Spinal cord (tissue), 10 donors: ENCODE measurements around the gene PIK3CA. TPM values are rescaled to one million over a fixed set of nuclear protein-coding genes. Genes with fewer than 3 reads are reported as not detected.

Experiments
- DNase-seq, 6 donors: peaks; one replicate each; pipeline versions ENCODE4 v3.0.0 to v3.0.0-alpha.2; 2013 to 2015; ENCODE audit warnings: low spot score in 6 of 6, low read depth in 4 of 6
- H3K27ac ChIP-seq: one replicate; pipeline ENCODE4 v1.5.1; 2013; ENCODE audit warnings: low read depth, low read length, control low read depth
- H3K27me3 ChIP-seq: one replicate; pipeline ENCODE4 v1.6.1; 2013; ENCODE audit warnings: low read length; ENCODE audit not compliant: control insufficient read depth, insufficient read depth
- H3K36me3 ChIP-seq: one replicate; pipeline ENCODE4 v1.6.1; 2013; ENCODE audit warnings: low read length; ENCODE audit not compliant: control insufficient read depth, insufficient read depth
- H3K4me1 ChIP-seq: one replicate; pipeline ENCODE4 v1.6.1; 2013; ENCODE audit warnings: low read length; ENCODE audit not compliant: control insufficient read depth, insufficient read depth
- H3K4me3 ChIP-seq: one replicate; pipeline ENCODE4 v1.5.1; 2013; ENCODE audit warnings: low read depth, low read length, control low read depth
- H3K9me3 ChIP-seq: one replicate; pipeline ENCODE4 v1.6.1; 2013; ENCODE audit warnings: low read length; ENCODE audit not compliant: control insufficient read depth, insufficient read depth
- WGBS: methylation state at CpG from one replicate; pipeline ENCODE4 v1.1.5; 2013; ENCODE audit warnings: missing lambda C conversion rate; ENCODE audit not compliant: insufficient coverage; 5-methylcytosine and 5-hydroxymethylcytosine counted together
- polyA plus RNA-seq, 2 donors: library from polyadenylated mRNA; unstranded; fragments of 120-200 nt; gene quantifications; one replicate each; pipeline ENCODE4 v1.2.1, GENCODE V29; 2013; ENCODE audit not compliant: insufficient read length in 2 of 2
- small RNA-seq: library from RNA; depleted of rRNA; stranded (forward); fragments of <200 nt; gene quantifications from one replicate; pipeline ENCODE3, GENCODE V24; 2014; ENCODE audit warnings: low replicate concordance
- total RNA-seq, 2 donors: library from RNA; depleted of rRNA in 1 of 2; stranded (reverse); fragments of 120-200 nt in 1 of 2; fragments of >200 nt in 1 of 2; gene quantifications; one replicate each; pipeline versions ENCODE4 v1.2.3 to v1.2.4, GENCODE V29; 2013 to 2014
- donor health status: healthy.

PIK3CA gene
- total and polyA plus RNA-seq, 4 donors: 15.3 to 46.4 (median 32.6) TPM

DNA sequence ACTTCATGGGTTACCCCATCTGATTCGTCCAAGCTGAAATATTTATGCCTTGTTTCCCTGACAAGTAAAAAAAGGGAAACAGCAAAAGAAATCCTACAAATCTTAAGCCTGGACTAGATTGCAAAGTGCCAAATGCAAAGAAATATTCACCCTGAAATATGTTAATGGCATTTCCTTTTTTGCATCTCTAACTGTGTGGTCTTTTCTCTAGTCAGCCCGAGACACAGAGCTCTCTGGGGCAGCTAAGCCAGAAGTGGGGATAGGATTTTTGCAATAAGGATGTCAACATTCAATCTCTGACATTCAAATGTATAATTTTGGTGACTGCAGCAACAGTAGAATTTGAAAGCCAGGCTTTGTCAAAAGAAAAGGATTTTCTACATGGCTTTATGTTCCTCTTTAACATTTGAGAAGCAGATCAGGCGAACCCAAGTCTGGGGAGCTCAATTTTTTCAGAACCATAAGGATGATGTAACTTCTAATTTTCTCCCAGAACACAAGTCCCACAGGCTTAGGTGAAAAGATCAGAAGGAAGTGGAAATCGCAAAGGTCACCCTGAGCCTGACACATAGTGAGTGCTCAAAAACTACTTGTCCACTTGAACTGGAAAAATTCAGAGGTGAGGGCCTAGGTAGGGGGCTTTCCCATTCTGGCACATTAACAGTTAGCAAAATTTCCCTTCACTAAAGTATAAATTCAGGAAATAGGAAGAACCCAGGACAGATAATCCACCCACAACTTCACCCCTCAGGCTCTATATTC, 131.0 kb downstream of the PIK3CA start:
- Histone ChIP-seq H3K36me3 (no peaks in the 10 kb centered on the region), H3K27ac (no peak overlapping the region), H3K27me3 (no peaks in the 10 kb centered on the region), H3K4me1 (no peaks in the 10 kb centered on the region), H3K9me3 (no peaks in the 10 kb centered on the region), H3K4me3 (no peak overlapping the region)
- no peak for DNase-seq
- no CpG with 5 or more reads among the region's 4 CpGs for WGBS

DNA sequence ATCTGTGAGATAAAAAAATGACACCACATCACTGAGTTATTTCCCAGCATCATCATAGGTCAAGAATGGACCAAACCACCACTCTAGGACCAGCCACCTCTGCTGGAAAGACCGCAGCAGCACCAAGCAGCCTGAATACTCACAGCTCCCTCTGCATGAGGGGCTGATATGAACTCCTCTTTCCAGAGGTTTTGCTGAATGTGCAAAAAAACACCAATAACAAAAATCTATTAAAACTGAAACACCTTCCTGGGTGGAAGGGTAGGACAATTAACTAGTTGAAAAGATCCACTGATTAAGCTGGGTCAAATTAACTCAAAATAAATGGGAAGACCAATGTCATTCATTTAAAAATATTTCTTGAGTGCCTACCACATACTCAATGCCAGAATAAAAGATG, 131.7 kb downstream of the PIK3CA start:
- no peak for DNase-seq
- Histone ChIP-seq H3K36me3 (no peaks in the 10 kb centered on the region), H3K4me3 (no peak overlapping the region), H3K9me3 (no peaks in the 10 kb centered on the region), H3K4me1 (no peaks in the 10 kb centered on the region), H3K27me3 (no peaks in the 10 kb centered on the region), H3K27ac (no peak overlapping the region)
- 100% methylated on average over 1 of the region's 1 CpG for WGBS

DNA sequence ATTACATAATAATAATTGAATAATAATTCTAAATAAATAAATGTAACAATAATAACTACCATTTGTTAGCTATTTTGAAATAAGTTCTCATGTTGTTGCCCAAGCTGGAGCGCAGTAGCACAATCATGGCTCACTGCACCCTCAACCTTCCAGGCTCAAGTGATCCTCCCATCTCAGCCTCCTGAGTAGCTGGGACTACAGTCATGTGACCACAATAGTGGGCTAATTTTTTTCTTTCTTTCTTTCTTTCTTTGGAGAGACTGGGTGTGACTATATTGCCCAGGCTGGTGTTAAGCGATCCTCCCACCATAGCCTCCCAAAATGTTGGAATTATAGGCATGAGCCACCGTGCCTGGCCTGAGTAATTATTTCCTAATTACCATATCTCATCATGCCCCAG, 133.7 kb downstream of the PIK3CA start:
- no peaks in the 10 kb centered on the region for H3K4me1 ChIP-seq
- WGBS: 86% methylated on average over 1 of the region's 3 CpGs
- no peak overlapping the region for H3K27ac ChIP-seq
- no peak for DNase-seq
- no peaks in the 10 kb centered on the region for H3K27me3 ChIP-seq
- no peaks in the 10 kb centered on the region for H3K36me3 ChIP-seq
- H3K9me3 ChIP-seq: no peaks in the 10 kb centered on the region
- no peak overlapping the region for H3K4me3 ChIP-seq

DNA sequence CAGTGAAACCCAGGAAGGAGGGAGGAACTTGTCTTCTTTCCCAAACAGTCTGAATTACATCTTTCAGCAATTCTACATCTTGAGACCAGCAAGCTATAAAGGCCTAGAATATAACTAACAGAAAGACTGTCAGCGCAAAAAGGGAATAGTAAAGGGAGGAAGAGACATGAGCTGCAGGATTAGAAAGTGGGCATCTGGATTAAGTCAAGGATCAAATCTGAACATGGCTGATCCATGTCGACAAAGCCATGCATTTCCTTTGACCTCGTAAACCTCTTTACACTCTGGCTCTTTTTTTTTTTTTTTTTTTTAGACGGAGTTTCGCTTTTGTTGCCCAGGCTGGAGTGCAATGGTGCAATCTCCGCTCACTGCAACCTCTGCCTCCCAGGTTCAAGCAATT, 138.2 kb downstream of the PIK3CA start:
- WGBS: 94% methylated on average over 3 of the region's 6 CpGs
- H3K27ac ChIP-seq: no peak overlapping the region
- H3K4me1 ChIP-seq: no peaks in the 10 kb centered on the region
- no peaks in the 10 kb centered on the region for H3K36me3 ChIP-seq
- no peaks in the 10 kb centered on the region for H3K9me3 ChIP-seq
- no peaks in the 10 kb centered on the region for H3K27me3 ChIP-seq
- DNase-seq: no peak
- H3K4me3 ChIP-seq: no peak overlapping the region

DNA sequence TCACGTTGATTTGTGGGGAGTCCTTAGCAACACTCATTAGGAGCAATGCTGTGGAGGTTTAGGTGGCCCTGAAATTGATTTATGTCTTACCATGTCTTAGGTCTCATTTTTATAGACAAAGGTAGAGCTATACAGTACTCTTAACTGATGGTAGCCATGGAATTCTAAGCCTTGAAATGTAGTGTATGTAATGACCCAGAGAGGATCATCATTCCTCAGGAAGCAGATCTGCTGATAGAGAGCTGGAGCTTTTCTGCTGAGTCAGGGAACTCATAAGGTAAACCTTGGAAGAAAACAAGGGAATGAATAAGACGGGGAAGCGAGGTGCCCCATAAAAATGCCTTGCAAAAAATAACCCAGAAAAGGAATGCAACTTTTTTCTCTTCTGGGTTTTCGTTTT, 140.7 kb downstream of the PIK3CA start:
- Histone ChIP-seq H3K27ac (no peak overlapping the region), H3K27me3 (no peaks in the 10 kb centered on the region), H3K4me1 (no peaks in the 10 kb centered on the region), H3K36me3 (no peaks in the 10 kb centered on the region), H3K9me3 (no peaks in the 10 kb centered on the region), H3K4me3 (no peak overlapping the region)
- DNase-seq: no peak
- WGBS: 100% methylated on average over 1 of the region's 4 CpGs

DNA sequence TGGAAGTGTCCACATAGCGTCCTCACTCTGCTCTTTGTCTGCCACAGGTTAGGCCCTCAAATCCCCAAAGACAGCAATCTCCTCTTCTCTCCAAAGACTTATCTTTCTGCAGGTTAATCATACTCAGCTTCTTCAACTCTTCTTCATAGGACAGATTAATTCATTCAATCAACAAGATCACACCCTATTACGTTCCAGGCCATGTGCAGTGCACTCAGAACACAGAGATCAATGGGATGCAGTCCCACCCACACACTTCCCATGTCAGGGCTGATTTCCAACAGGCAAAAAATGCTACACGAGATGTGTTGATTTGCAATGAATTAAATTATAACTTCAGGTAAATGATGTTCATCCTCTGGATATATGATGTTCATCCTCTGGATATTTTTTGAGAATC, 141.1 kb downstream of the PIK3CA start:
- Histone ChIP-seq H3K27me3 (no peaks in the 10 kb centered on the region), H3K36me3 (no peaks in the 10 kb centered on the region), H3K4me3 (no peak overlapping the region), H3K27ac (no peak overlapping the region), H3K4me1 (no peaks in the 10 kb centered on the region), H3K9me3 (no peaks in the 10 kb centered on the region)
- 93% methylated on average over 1 of the region's 3 CpGs for WGBS
- no peak for DNase-seq

Small RNA genes within 50 kb of the gene (small RNA-seq; reads per million reads assigned to genes)
- gene RF00402: not detected

Other genes starting within 250 kb of the PIK3CA start
- 10 to 100 TPM in 1 of 2 donors, 1 to 10 TPM in 1; 6.6 to 28.8 TPM for gene ZMAT3, start 76.5 kb upstream of the PIK3CA start, total RNA-seq
- gene ZMAT3, start 76.5 kb upstream of the PIK3CA start, polyA plus RNA-seq: 10 to 100 TPM; 14.5 to 21.9 TPM
- gene KCNMB3, start 102.8 kb downstream of the PIK3CA start, total RNA-seq: 1 to 10 TPM; 3.2 to 4.9 TPM
- gene KCNMB3, start 102.8 kb downstream of the PIK3CA start, polyA plus RNA-seq: 1 to 10 TPM; 4.0 to 6.3 TPM
- gene ZNF639, start 174.7 kb downstream of the PIK3CA start, total RNA-seq: 10 to 100 TPM; 53.6 to 61.4 TPM
- 10 to 100 TPM; 46.6 to 55.7 TPM for gene ZNF639, start 174.7 kb downstream of the PIK3CA start, polyA plus RNA-seq
- 10 to 100 TPM; 58.1 to 81.3 TPM for gene MFN1, start 199.4 kb downstream of the PIK3CA start, total RNA-seq
- gene MFN1, start 199.4 kb downstream of the PIK3CA start, polyA plus RNA-seq: 10 to 100 TPM; 54.2 to 54.6 TPM